Panc1 (cell line): ENCODE data around the gene KCNK10.

ENCODE experiments used
- POLR2AphosphoS5 ChIP-seq: IDR thresholded peaks from 2 replicates; pipeline ENCODE4 v1.6.1; 2012; ENCODE audit warnings: mild to moderate bottlenecking, low read depth, low read length, moderate library complexity
- TF ChIP-seq, protein P1 (sequence below): fragments of 450-650 bp; IDR thresholded peaks from 2 replicates; pipeline ENCODE4 v1.5.1; 2017; ENCODE audit warnings: mild to moderate bottlenecking

DNA sequence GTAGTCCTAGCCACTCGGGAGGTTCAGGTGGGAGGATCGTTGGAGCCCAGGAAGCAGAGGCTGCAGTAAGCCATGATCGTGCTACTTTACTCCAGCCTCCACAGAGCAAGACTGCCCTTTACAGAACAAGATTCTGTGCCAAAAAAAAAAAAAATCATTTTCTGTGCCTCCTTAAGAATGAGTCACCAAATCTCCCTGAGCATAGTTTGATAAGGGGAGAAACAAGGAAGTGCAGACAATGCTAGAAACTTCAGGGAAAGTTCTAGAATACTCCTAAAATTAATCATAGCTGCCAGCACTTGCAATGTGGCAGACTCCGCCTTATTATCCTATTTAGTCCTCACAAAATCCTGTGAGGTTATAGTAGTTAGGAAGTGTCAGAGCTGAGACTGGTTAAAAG is 74.5 kb downstream of the KCNK10 start:
- TF ChIP-seq, protein P1, sequence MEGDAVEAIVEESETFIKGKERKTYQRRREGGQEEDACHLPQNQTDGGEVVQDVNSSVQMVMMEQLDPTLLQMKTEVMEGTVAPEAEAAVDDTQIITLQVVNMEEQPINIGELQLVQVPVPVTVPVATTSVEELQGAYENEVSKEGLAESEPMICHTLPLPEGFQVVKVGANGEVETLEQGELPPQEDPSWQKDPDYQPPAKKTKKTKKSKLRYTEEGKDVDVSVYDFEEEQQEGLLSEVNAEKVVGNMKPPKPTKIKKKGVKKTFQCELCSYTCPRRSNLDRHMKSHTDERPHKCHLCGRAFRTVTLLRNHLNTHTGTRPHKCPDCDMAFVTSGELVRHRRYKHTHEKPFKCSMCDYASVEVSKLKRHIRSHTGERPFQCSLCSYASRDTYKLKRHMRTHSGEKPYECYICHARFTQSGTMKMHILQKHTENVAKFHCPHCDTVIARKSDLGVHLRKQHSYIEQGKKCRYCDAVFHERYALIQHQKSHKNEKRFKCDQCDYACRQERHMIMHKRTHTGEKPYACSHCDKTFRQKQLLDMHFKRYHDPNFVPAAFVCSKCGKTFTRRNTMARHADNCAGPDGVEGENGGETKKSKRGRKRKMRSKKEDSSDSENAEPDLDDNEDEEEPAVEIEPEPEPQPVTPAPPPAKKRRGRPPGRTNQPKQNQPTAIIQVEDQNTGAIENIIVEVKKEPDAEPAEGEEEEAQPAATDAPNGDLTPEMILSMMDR, result no peak
- TF ChIP-seq POLR2AphosphoS5, result no peak
